Gastrocnemius medialis (tissue), 4 donors: ENCODE data around the gene TOMM34.

Experiments
- CTCF ChIP-seq, 5 experiments: fragments of 450-650 bp in 3 of 5; fragments of 200-600 bp in 2 of 5; sonication (generic) in 2 of 5; IDR thresholded peaks in 4 of 5; conservative IDR thresholded peaks in 1 of 5; 1 replicate in 4 of 5; 2 replicates in 1 of 5; pipeline ENCODE4 v1.5.1; 2016 to 2019; ENCODE audit warnings: antibody characterized with exemption in 5 of 5, mild to moderate bottlenecking in 3 of 5, moderate library complexity in 3 of 5
- POLR2A ChIP-seq, 2 donors: fragments of 450-650 bp; IDR thresholded peaks; one replicate each; pipeline ENCODE4 v1.6.1; 2017; ENCODE audit warnings: antibody characterized with exemption in 2 of 2, mild to moderate bottlenecking in 2 of 2, moderate library complexity in 2 of 2

- TF ChIP-seq CTCF (IDR thresholded peaks at IDR 0.05 in 4 of 5, conservative IDR thresholded peaks at IDR 0.05 in 1 of 5): no peak
- TF ChIP-seq POLR2A (IDR thresholded peaks at IDR 0.05): no peak
These were observed 65.2 kb downstream of the TOMM34 start for GRCh38 chr20:44894959-44895358.
